A549 (cell line): Measurements from ENCODE around the gene SLC41A1. TPM values are rescaled to one million over a fixed set of nuclear protein-coding genes. Genes with fewer than 3 reads are reported as not detected.

Experiments
- ATAC-seq, 2 experiments: fragments of 200-7000 bp in 1 of 2; fragments of >200 bp in 1 of 2; cut with Nextera tagmentation in 1 of 2; cut with Tn5 transposase in 1 of 2; 3 replicates each; pipeline versions ENCODE4 v1.8.0 to v1.9.1; 2018 to 2020; ENCODE audit warnings: mild to moderate bottlenecking in 1 of 2, moderate library complexity in 1 of 2
- CTCF ChIA-PET: fragments of 300-600 bp; sonication (Branson Sonifier 250); formaldehyde crosslinking; extraction: SDS; loops from one replicate; lab custom pipeline; 2021; ENCODE audit warnings: antibody characterized with exemption, inconsistent platforms; lab: Yijun Ruan, JAX
- POLR2A ChIA-PET: fragments of 350-600 bp; formaldehyde crosslinking; extraction: SDS; loops from one replicate; lab custom pipeline; 2021; ENCODE audit warnings: antibody characterized with exemption, inconsistent platforms; lab: Yijun Ruan, JAX
- DNase-seq, 2 experiments: peaks; one replicate each; pipeline versions ENCODE4 v3.0.0 to v3.0.0-alpha.2; 2011 to 2016; ENCODE audit warnings: low read depth in 1 of 2, low spot score in 1 of 2
- FAIRE-seq: peaks from 2 replicates; lab custom pipeline; 2011; peaks lifted over from hg19 to GRCh38; lab: Jason Lieb, UNC
- H3K27ac ChIP-seq, 2 experiments: fragments of >200 bp; sonication (Bioruptor Twin); formaldehyde crosslinking; 3 replicates each; pipeline ENCODE4 v1.5.1; 2016 to 2017
- H3K4me1 ChIP-seq: fragments of >200 bp; sonication (Bioruptor Twin); formaldehyde crosslinking; 3 replicates; pipeline ENCODE4 v1.6.1; 2016
- H3K4me2 ChIP-seq: fragments of >200 bp; sonication (Bioruptor Twin); formaldehyde crosslinking; 3 replicates; pipeline ENCODE4 v1.6.1; 2016
- H3K4me3 ChIP-seq: fragments of >200 bp; sonication (Bioruptor Twin); formaldehyde crosslinking; 3 replicates; pipeline ENCODE4 v1.5.1; 2016
- H3K9me3 ChIP-seq: fragments of >200 bp; sonication (Bioruptor Twin); formaldehyde crosslinking; 3 replicates; pipeline ENCODE4 v1.6.1; 2016
- BHLHE40 ChIP-seq: IDR thresholded peaks from 2 replicates; pipeline ENCODE4 v1.6.1; 2012; ENCODE audit warnings: low read depth, low read length, inconsistent platforms
- CBX2 ChIP-seq: fragments of 200-600 bp; sonication (generic); IDR thresholded peaks from 2 replicates; pipeline ENCODE4 v1.6.1; 2016; ENCODE audit warnings: low read depth, mild to moderate bottlenecking, borderline replicate concordance
- CBX8 ChIP-seq: fragments of 200-600 bp; sonication (generic); IDR thresholded peaks from 2 replicates; pipeline ENCODE4 v1.6.1; 2016
- ESRRA ChIP-seq: fragments of 150-350 bp; IDR thresholded peaks from 2 replicates; pipeline ENCODE4 v1.6.1; 2014; ENCODE audit warnings: mild to moderate bottlenecking, low read length, borderline replicate concordance
- HOXB5 ChIP-seq: fragments of 250-450 bp; sonication (Bioruptor Pico); IDR thresholded peaks from 2 replicates; pipeline ENCODE4 v1.5.0; 2020; ENCODE audit warnings: mild to moderate bottlenecking, moderate library complexity
- JUN ChIP-seq, 2 experiments: fragments of >200 bp; sonication (Bioruptor Twin); formaldehyde crosslinking; IDR thresholded peaks; 2 replicates in 1 of 2; 3 replicates in 1 of 2; pipeline ENCODE4 v1.6.1; 2016 to 2017
- KDM1A ChIP-seq: fragments of 200-600 bp; sonication (generic); IDR thresholded peaks from 2 replicates; pipeline ENCODE4 v1.6.1; 2016; ENCODE audit warnings: low read depth, mild to moderate bottlenecking
- MAFK ChIP-seq: fragments of 450-650 bp; IDR thresholded peaks from 2 replicates; pipeline ENCODE4 v1.6.1; 2014; ENCODE audit not compliant: partially characterized antibody
- MYC ChIP-seq: IDR thresholded peaks from 2 replicates; pipeline ENCODE4 v1.6.1; 2012; ENCODE audit warnings: mild to moderate bottlenecking, inconsistent platforms, low read length, improper control_type of control experiment, borderline replicate concordance
- RFX5 ChIP-seq: fragments of 450-650 bp; IDR thresholded peaks from 2 replicates; pipeline ENCODE4 v1.7.1; 2014; ENCODE audit warnings: antibody characterized with exemption, mild to moderate bottlenecking, moderate library complexity
- SREBF2 ChIP-seq: fragments of 450-650 bp; IDR thresholded peaks from 2 replicates; pipeline ENCODE4 v1.6.1; 2014; ENCODE audit warnings: mild to moderate bottlenecking, moderate library complexity
- TFCP2L1 ChIP-seq: fragments of 250-450 bp; sonication (Bioruptor Pico); IDR thresholded peaks from 2 replicates; pipeline ENCODE4 v1.5.0; 2021; ENCODE audit warnings: mild to moderate bottlenecking
- ZSCAN20 ChIP-seq: fragments of 250-450 bp; sonication (Bioruptor Pico); IDR thresholded peaks from 2 replicates; pipeline ENCODE4 v1.8.0; 2022; ENCODE audit warnings: mild to moderate bottlenecking, moderate library complexity
- WGBS: methylation state at CpG from one replicate; pipeline ENCODE4 v1.1.6; 2017; ENCODE audit errors: missing lambda C conversion rate; 5-methylcytosine and 5-hydroxymethylcytosine counted together
- polyA plus RNA-seq, 4 experiments: library from polyadenylated mRNA; depleted of rRNA in 3 of 4; stranded (reverse); fragments of >200 nt; fragmentation: RNase III in 1 of 4; extraction: RNeasy Plus Mini Kit Qiagen cat#74134 plus additional on column Dnase treatment in 1 of 4; gene quantifications; 2 replicates in 3 of 4; 3 replicates in 1 of 4; pipeline ENCODE4 v1.2.3, GENCODE V29; 2011 to 2017
- TF ChIP-seq, protein P1 (sequence below): IDR thresholded peaks from 2 replicates; pipeline ENCODE4 v1.6.1; 2012; ENCODE audit warnings: low read depth, borderline replicate concordance
- TF ChIP-seq, protein P2 (sequence below): fragments of >200 bp; sonication (Bioruptor Twin); formaldehyde crosslinking; IDR thresholded peaks from 3 replicates; pipeline ENCODE4 v1.5.1; 2016

SLC41A1 gene
- polyA plus RNA-seq, 2 of the 4 experiments (the other 2 are of a cell fraction), result 25.6 to 26.0 TPM

DNA sequence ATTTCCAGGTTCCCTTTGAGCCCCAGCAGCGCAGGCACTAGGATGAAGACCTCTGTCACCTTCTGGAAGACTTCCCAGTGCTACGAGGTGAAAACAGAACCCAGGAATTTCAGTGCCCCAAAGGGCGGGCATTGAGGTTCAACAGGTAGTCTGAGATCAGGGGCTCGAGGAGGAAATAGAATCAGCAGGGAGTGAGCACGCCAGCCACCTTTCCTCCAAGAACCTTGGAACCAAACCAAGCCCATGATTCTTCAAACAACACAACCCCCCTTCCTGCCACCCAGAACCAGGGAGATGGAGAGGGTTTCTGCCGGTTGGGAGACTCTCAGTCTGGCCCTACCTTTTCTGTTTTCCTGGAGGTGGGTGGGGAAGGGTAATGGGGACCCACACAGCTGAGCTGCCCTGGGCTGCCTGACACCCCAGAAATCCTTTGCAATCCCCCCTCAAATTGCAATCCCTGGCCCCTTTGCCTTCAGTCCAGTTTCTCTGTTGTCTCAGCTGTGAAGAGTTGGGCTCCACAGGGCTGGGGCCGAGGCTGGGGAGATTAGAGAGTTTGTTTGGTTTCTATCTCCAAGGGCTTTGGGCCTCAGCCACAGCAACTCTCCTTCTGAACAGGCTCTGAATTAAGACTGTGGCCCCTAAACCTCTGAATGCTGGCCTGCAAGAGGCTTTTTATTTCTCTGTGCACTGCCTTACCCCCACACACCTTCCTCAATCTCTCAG lies 11.9 kb downstream of the SLC41A1 start:
- H3K9me3 ChIP-seq, result no peaks in the 10 kb centered on the region
- ChIA-PET CTCF (interaction anchor here (0.6 to 2.4 kb wide), 7 partner anchors 9 to 176 kb away, joined by 3 to 11 read pairs (median 6); no protein-coding TSS in a partner anchor), POLR2A (no interaction called here)
- H3K4me3 ChIP-seq, result no peak overlapping the region
- DNase-seq, result no peak
- H3K4me1 ChIP-seq, result no peaks in the 10 kb centered on the region
- WGBS, result 83% methylated on average over 7 of the region's 7 CpGs
- no peak overlapping the region for H3K4me2 ChIP-seq
- H3K27ac ChIP-seq, result no peak overlapping the region
- FAIRE-seq, result no peak
- ATAC-seq, result no peak
- TF ChIP-seq ZSCAN20 (CRISPR knock-in tag), result no peak
- TF ChIP-seq ESRRA, result no peak
- no peak for TF ChIP-seq CBX2
- no peak for TF ChIP-seq JUN (IDR thresholded peaks at IDR 0.05)

DNA sequence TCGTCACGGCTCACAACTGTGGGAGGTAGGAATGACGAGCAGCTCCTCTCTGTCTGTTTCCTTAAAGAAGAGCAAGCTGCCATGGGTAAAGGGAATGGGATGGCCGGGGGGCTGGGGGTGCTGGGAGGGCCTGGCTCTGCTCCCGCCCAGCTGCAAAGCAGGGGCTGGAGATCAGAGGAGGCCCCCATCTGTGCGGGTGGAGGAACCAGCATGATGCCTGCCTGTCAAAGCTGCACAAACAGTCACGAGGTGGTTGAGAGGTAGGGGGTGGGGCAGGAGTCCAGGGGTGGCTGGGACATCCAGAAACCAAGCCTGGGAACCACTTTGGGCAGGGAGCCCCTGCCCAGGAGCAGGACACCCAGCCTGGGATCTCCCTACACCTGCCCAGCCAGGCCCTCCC lies 12.6 kb downstream of the SLC41A1 start:
- no peaks in the 10 kb centered on the region for H3K9me3 ChIP-seq
- ATAC-seq (no peak), FAIRE-seq (no peak), DNase-seq (no peak)
- CTCF ChIA-PET, result interaction anchor here (1.5 to 17.3 kb wide), 3 partner anchors 8 to 182 kb away, joined by 6 to 371 read pairs (median 11); no protein-coding TSS in a partner anchor
- 86% methylated on average over 7 of the region's 7 CpGs for WGBS
- POLR2A ChIA-PET, result no interaction called here
- H3K27ac ChIP-seq, result no peak overlapping the region
- no peak overlapping the region for H3K4me3 ChIP-seq
- TF ChIP-seq, protein P1, sequence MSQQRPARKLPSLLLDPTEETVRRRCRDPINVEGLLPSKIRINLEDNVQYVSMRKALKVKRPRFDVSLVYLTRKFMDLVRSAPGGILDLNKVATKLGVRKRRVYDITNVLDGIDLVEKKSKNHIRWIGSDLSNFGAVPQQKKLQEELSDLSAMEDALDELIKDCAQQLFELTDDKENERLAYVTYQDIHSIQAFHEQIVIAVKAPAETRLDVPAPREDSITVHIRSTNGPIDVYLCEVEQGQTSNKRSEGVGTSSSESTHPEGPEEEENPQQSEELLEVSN, result no peak
- no peak for TF ChIP-seq HOXB5
- no peaks in the 10 kb centered on the region for H3K4me1 ChIP-seq
- H3K4me2 ChIP-seq, result no peak overlapping the region

DNA sequence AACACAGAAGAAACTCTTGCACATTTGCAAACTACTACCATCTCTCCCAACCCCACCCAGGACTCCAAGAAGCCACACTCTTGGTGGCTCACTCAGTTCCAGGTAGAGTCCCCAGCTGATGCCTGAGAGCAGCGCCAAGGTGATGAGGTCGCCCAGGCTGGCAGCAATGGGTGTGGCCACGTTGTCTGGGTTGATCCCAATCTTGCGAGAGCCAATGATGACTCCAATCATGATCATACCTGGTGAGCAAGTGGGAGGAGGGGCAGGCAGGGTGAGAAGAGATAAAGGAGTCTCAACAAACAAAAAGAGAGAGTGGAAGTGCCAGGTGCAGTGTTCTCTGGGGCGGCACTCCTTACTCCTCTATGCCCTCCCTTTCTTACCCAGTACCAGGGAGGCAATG lies 14.4 kb downstream of the SLC41A1 start:
- FAIRE-seq (no peak), ATAC-seq (no peak)
- TF ChIP-seq CBX8 (no peak), SREBF2 (no peak), BHLHE40 (no peak), TFCP2L1 (CRISPR knock-in tag) (no peak), MYC (no peak), KDM1A (no peak)
- TF ChIP-seq, protein P2, sequence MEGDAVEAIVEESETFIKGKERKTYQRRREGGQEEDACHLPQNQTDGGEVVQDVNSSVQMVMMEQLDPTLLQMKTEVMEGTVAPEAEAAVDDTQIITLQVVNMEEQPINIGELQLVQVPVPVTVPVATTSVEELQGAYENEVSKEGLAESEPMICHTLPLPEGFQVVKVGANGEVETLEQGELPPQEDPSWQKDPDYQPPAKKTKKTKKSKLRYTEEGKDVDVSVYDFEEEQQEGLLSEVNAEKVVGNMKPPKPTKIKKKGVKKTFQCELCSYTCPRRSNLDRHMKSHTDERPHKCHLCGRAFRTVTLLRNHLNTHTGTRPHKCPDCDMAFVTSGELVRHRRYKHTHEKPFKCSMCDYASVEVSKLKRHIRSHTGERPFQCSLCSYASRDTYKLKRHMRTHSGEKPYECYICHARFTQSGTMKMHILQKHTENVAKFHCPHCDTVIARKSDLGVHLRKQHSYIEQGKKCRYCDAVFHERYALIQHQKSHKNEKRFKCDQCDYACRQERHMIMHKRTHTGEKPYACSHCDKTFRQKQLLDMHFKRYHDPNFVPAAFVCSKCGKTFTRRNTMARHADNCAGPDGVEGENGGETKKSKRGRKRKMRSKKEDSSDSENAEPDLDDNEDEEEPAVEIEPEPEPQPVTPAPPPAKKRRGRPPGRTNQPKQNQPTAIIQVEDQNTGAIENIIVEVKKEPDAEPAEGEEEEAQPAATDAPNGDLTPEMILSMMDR, result no peak
- TF ChIP-seq, all 56 proteins: peak for 0
- Histone ChIP-seq H3K9me3 (no peaks in the 10 kb centered on the region), H3K4me1 (no peaks in the 10 kb centered on the region), H3K4me2 (no peak overlapping the region), H3K4me3 (no peak overlapping the region), H3K27ac (no peak overlapping the region)
- no peak for DNase-seq
- POLR2A ChIA-PET, result no interaction called here
- CTCF ChIA-PET, result interaction anchor here (0.8 to 17.3 kb wide), 5 partner anchors 11 to 183 kb away, joined by 3 to 371 read pairs (median 120); partner anchors contain the start of gene SLC41A1
- WGBS, result 87% methylated on average over 5 of the region's 5 CpGs

- POLR2A ChIA-PET, result no interaction called here
- no peak overlapping the region for H3K4me3 ChIP-seq
- FAIRE-seq, result no peak
- no peak overlapping the region for H3K4me2 ChIP-seq
- CTCF ChIA-PET, result interaction anchor here (1.6 to 17.3 kb wide), 4 partner anchors 12 to 185 kb away, joined by 9 to 371 read pairs (median 164); partner anchors contain the start of gene SLC41A1
- TF ChIP-seq MAFK (peak; percentile 89), RFX5 (no peak)
- TF ChIP-seq, all 56 proteins: peak for 1
- DNase-seq (no peak), ATAC-seq (no peak)
- H3K4me1 ChIP-seq, result no peaks in the 10 kb centered on the region
- no peak overlapping the region for H3K27ac ChIP-seq
- WGBS, result 100% methylated on average over 1 of the region's 2 CpGs
- no peaks in the 10 kb centered on the region for H3K9me3 ChIP-seq
Measured at GRCh38 chr1:205797168-205797567, 15.8 kb downstream of the SLC41A1 start.
